Measurements from ENCODE around the gene SDHAF1.

The SDHAF1 gene

GRCh38 chr19:36001605-36002004 is 6.6 kb downstream of the SDHAF1 start:
- Histone ChIP-seq H3K27ac (ENCODE audit: low read depth in 2 of 2, low read length in 2 of 2) (no peak overlapping the region), H3K27me3 (ENCODE audit: control insufficient read depth in 2 of 2, insufficient read depth in 2 of 2, low read length in 2 of 2) (no peaks in the 10 kb centered on the region), H3K4me1 (ENCODE audit: control insufficient read depth in 2 of 2, insufficient read depth in 2 of 2, low read length in 2 of 2) (peaks cover 3 to 5% of the 10 kb centered on the region in 2 donors), H3K9me3 (ENCODE audit: control insufficient read depth in 2 of 2, low read length in 2 of 2) (no peaks in the 10 kb centered on the region), H3K4me3 (ENCODE audit: low read length in 2 of 2) (no peak overlapping the region), H3K36me3 (ENCODE audit: control insufficient read depth in 2 of 2, insufficient read depth in 2 of 2, low read length in 2 of 2) (peaks cover 0 to 13% of the 10 kb centered on the region in 2 donors), H3K9ac (ENCODE audit: low read depth in 1 of 2, low read length in 2 of 2) (no peak overlapping the region)

GRCh38 chr19:36003284-36003683 is 8.3 kb downstream of the SDHAF1 start:
- H3K27ac ChIP-seq (ENCODE audit: low read depth in 2 of 2, low read length in 2 of 2) = no peak overlapping the region
- H3K4me1 ChIP-seq (ENCODE audit: control insufficient read depth in 2 of 2, insufficient read depth in 2 of 2, low read length in 2 of 2) = peaks cover 0 to 3% of the 10 kb centered on the region in 2 donors
- no peaks in the 10 kb centered on the region for H3K9me3 ChIP-seq (ENCODE audit: control insufficient read depth in 2 of 2, low read length in 2 of 2)
- H3K9ac ChIP-seq (ENCODE audit: low read depth in 1 of 2, low read length in 2 of 2) = no peak overlapping the region
- H3K4me3 ChIP-seq (ENCODE audit: low read length in 2 of 2) = no peak overlapping the region
- H3K27me3 ChIP-seq (ENCODE audit: control insufficient read depth in 2 of 2, insufficient read depth in 2 of 2, low read length in 2 of 2) = no peaks in the 10 kb centered on the region
- peaks cover 0 to 11% of the 10 kb centered on the region in 2 donors for H3K36me3 ChIP-seq (ENCODE audit: control insufficient read depth in 2 of 2, insufficient read depth in 2 of 2, low read length in 2 of 2)

- H3K4me3 ChIP-seq (ENCODE audit: low read length in 2 of 2) = no peak overlapping the region
- H3K9ac ChIP-seq (ENCODE audit: low read depth in 1 of 2, low read length in 2 of 2) = no peak overlapping the region
- H3K27me3 ChIP-seq (ENCODE audit: control insufficient read depth in 2 of 2, insufficient read depth in 2 of 2, low read length in 2 of 2) = no peaks in the 10 kb centered on the region
- H3K27ac ChIP-seq (ENCODE audit: low read depth in 2 of 2, low read length in 2 of 2) = no peak overlapping the region
- H3K36me3 ChIP-seq (ENCODE audit: control insufficient read depth in 2 of 2, insufficient read depth in 2 of 2, low read length in 2 of 2) = no peaks in the 10 kb centered on the region
- peaks cover 9 to 10% of the 10 kb centered on the region in 2 donors for H3K4me1 ChIP-seq (ENCODE audit: control insufficient read depth in 2 of 2, insufficient read depth in 2 of 2, low read length in 2 of 2)
- no peaks in the 10 kb centered on the region for H3K9me3 ChIP-seq (ENCODE audit: control insufficient read depth in 2 of 2, low read length in 2 of 2)
Measured at GRCh38 chr19:36006955-36007354, 12.0 kb downstream of the SDHAF1 start.

- Histone ChIP-seq H3K27me3 (ENCODE audit: control insufficient read depth in 2 of 2, insufficient read depth in 2 of 2, low read length in 2 of 2) (no peaks in the 10 kb centered on the region), H3K9ac (ENCODE audit: low read depth in 1 of 2, low read length in 2 of 2) (peak within 1 kb of the TSS; percentile 57 to 63), H3K4me3 (ENCODE audit: low read length in 2 of 2) (peak within 1 kb of the TSS; percentile 56 to 62), H3K36me3 (ENCODE audit: control insufficient read depth in 2 of 2, insufficient read depth in 2 of 2, low read length in 2 of 2) (no peaks in the 10 kb centered on the region), H3K4me1 (ENCODE audit: control insufficient read depth in 2 of 2, insufficient read depth in 2 of 2, low read length in 2 of 2) (peaks cover 14% of the 10 kb centered on the region in 2 donors), H3K9me3 (ENCODE audit: control insufficient read depth in 2 of 2, low read length in 2 of 2) (no peaks in the 10 kb centered on the region), H3K27ac (ENCODE audit: low read depth in 2 of 2, low read length in 2 of 2) (peak within 1 kb of the TSS in 1 of 2 donors; percentile 9)
Measured at GRCh38 chr19:36008336-36008978, 13.5 kb downstream of the SDHAF1 start, which contains the start of gene SYNE4. Gene SYNE4, minus strand, starts transcription at chr19:36008813. Its CDS starts 132 bp downstream, at chr19:36008681.

GRCh38 chr19:36009220-36009619 is 14.2 kb downstream of the SDHAF1 start:
- Histone ChIP-seq H3K36me3 (ENCODE audit: control insufficient read depth in 2 of 2, insufficient read depth in 2 of 2, low read length in 2 of 2) (no peaks in the 10 kb centered on the region), H3K9ac (ENCODE audit: low read depth in 1 of 2, low read length in 2 of 2) (peak overlapping the region; percentile 57 to 63), H3K4me3 (ENCODE audit: low read length in 2 of 2) (peak overlapping the region; percentile 56 to 62), H3K27me3 (ENCODE audit: control insufficient read depth in 2 of 2, insufficient read depth in 2 of 2, low read length in 2 of 2) (no peaks in the 10 kb centered on the region), H3K4me1 (ENCODE audit: control insufficient read depth in 2 of 2, insufficient read depth in 2 of 2, low read length in 2 of 2) (peaks cover 17 to 18% of the 10 kb centered on the region in 2 donors), H3K27ac (ENCODE audit: low read depth in 2 of 2, low read length in 2 of 2) (peak overlapping the region in 1 of 2 donors; percentile 9), H3K9me3 (ENCODE audit: control insufficient read depth in 2 of 2, low read length in 2 of 2) (no peaks in the 10 kb centered on the region)

GRCh38 chr19:36009633-36010379 is 14.8 kb downstream of the SDHAF1 start:
- Histone ChIP-seq H3K4me1 (ENCODE audit: control insufficient read depth in 2 of 2, insufficient read depth in 2 of 2, low read length in 2 of 2) (peaks cover 21 to 23% of the 10 kb centered on the region in 2 donors), H3K36me3 (ENCODE audit: control insufficient read depth in 2 of 2, insufficient read depth in 2 of 2, low read length in 2 of 2) (no peaks in the 10 kb centered on the region), H3K9me3 (ENCODE audit: control insufficient read depth in 2 of 2, low read length in 2 of 2) (no peaks in the 10 kb centered on the region), H3K4me3 (ENCODE audit: low read length in 2 of 2) (peak overlapping the region; percentile 56 to 62), H3K27me3 (ENCODE audit: control insufficient read depth in 2 of 2, insufficient read depth in 2 of 2, low read length in 2 of 2) (no peaks in the 10 kb centered on the region), H3K9ac (ENCODE audit: low read depth in 1 of 2, low read length in 2 of 2) (peak overlapping the region; percentile 14 to 57), H3K27ac (ENCODE audit: low read depth in 2 of 2, low read length in 2 of 2) (peak overlapping the region in 1 of 2 donors; percentile 9)

GRCh38 chr19:36010402-36010801 is 15.4 kb downstream of the SDHAF1 start:
- no peak overlapping the region for H3K9ac ChIP-seq (ENCODE audit: low read depth in 1 of 2, low read length in 2 of 2)
- no peak overlapping the region for H3K27ac ChIP-seq (ENCODE audit: low read depth in 2 of 2, low read length in 2 of 2)
- no peak overlapping the region for H3K4me3 ChIP-seq (ENCODE audit: low read length in 2 of 2)
- H3K36me3 ChIP-seq (ENCODE audit: control insufficient read depth in 2 of 2, insufficient read depth in 2 of 2, low read length in 2 of 2) = no peaks in the 10 kb centered on the region
- H3K27me3 ChIP-seq (ENCODE audit: control insufficient read depth in 2 of 2, insufficient read depth in 2 of 2, low read length in 2 of 2) = no peaks in the 10 kb centered on the region
- H3K4me1 ChIP-seq (ENCODE audit: control insufficient read depth in 2 of 2, insufficient read depth in 2 of 2, low read length in 2 of 2) = peaks cover 23 to 24% of the 10 kb centered on the region in 2 donors
- no peaks in the 10 kb centered on the region for H3K9me3 ChIP-seq (ENCODE audit: control insufficient read depth in 2 of 2, low read length in 2 of 2)

GRCh38 chr19:36013280-36014011 is 18.5 kb downstream of the SDHAF1 start:
- H3K9ac ChIP-seq (ENCODE audit: low read depth in 1 of 2, low read length in 2 of 2) = peak overlapping the region; percentile 82 to 96
- peak overlapping the region; percentile 65 to 79 for H3K27ac ChIP-seq (ENCODE audit: low read depth in 2 of 2, low read length in 2 of 2)

GRCh38 chr19:36014012-36014924 is 19.3 kb downstream of the SDHAF1 start, which contains the start of gene ALKBH6:
Gene ALKBH6, minus strand, starts transcription at chr19:36014213. Its CDS starts 816 bp downstream, at chr19:36013397.
- Histone ChIP-seq H3K27me3 (ENCODE audit: control insufficient read depth in 2 of 2, insufficient read depth in 2 of 2, low read length in 2 of 2) (no peaks in the 10 kb centered on the region), H3K36me3 (ENCODE audit: control insufficient read depth in 2 of 2, insufficient read depth in 2 of 2, low read length in 2 of 2) (peaks cover 2 to 3% of the 10 kb centered on the region in 2 donors), H3K4me1 (ENCODE audit: control insufficient read depth in 2 of 2, insufficient read depth in 2 of 2, low read length in 2 of 2) (peaks cover 16 to 18% of the 10 kb centered on the region in 2 donors), H3K27ac (ENCODE audit: low read depth in 2 of 2, low read length in 2 of 2) (peak within 1 kb of the TSS; percentile 65 to 79), H3K4me3 (ENCODE audit: low read length in 2 of 2) (peak within 1 kb of the TSS; percentile 87 to 96), H3K9me3 (ENCODE audit: control insufficient read depth in 2 of 2, low read length in 2 of 2) (no peaks in the 10 kb centered on the region), H3K9ac (ENCODE audit: low read depth in 1 of 2, low read length in 2 of 2) (peak within 1 kb of the TSS; percentile 82 to 96)

More at GRCh38 chr19:36013280-36014011, 18.5 kb downstream of the SDHAF1 start:
- peaks cover 23 to 24% of the 10 kb centered on the region in 2 donors for H3K4me1 ChIP-seq (ENCODE audit: control insufficient read depth in 2 of 2, insufficient read depth in 2 of 2, low read length in 2 of 2)
- no peaks in the 10 kb centered on the region for H3K27me3 ChIP-seq (ENCODE audit: control insufficient read depth in 2 of 2, insufficient read depth in 2 of 2, low read length in 2 of 2)
- H3K36me3 ChIP-seq (ENCODE audit: control insufficient read depth in 2 of 2, insufficient read depth in 2 of 2, low read length in 2 of 2) = peaks cover 0 to 3% of the 10 kb centered on the region in 2 donors
- peak overlapping the region; percentile 87 to 96 for H3K4me3 ChIP-seq (ENCODE audit: low read length in 2 of 2)
- no peaks in the 10 kb centered on the region for H3K9me3 ChIP-seq (ENCODE audit: control insufficient read depth in 2 of 2, low read length in 2 of 2)

Data from mucosa of rectum (tissue), 2 donors.